GM08714 (cell line): ENCODE data around the gene CHID1.

ENCODE experiments used
- H3K4me3 ChIP-seq: fragments of 200-500 bp; sonication (Bioruptor generic); 2 replicates; pipeline ENCODE4 v1.5.1; 2014; ENCODE audit warnings: mild to moderate bottlenecking, low read length, inconsistent platforms
- ZNF274 ChIP-seq: IDR thresholded peaks from 2 replicates; pipeline ENCODE4 v1.6.1; 2012; ENCODE audit warnings: mild to moderate bottlenecking, low read depth, low read length

CHID1 gene

DNA sequence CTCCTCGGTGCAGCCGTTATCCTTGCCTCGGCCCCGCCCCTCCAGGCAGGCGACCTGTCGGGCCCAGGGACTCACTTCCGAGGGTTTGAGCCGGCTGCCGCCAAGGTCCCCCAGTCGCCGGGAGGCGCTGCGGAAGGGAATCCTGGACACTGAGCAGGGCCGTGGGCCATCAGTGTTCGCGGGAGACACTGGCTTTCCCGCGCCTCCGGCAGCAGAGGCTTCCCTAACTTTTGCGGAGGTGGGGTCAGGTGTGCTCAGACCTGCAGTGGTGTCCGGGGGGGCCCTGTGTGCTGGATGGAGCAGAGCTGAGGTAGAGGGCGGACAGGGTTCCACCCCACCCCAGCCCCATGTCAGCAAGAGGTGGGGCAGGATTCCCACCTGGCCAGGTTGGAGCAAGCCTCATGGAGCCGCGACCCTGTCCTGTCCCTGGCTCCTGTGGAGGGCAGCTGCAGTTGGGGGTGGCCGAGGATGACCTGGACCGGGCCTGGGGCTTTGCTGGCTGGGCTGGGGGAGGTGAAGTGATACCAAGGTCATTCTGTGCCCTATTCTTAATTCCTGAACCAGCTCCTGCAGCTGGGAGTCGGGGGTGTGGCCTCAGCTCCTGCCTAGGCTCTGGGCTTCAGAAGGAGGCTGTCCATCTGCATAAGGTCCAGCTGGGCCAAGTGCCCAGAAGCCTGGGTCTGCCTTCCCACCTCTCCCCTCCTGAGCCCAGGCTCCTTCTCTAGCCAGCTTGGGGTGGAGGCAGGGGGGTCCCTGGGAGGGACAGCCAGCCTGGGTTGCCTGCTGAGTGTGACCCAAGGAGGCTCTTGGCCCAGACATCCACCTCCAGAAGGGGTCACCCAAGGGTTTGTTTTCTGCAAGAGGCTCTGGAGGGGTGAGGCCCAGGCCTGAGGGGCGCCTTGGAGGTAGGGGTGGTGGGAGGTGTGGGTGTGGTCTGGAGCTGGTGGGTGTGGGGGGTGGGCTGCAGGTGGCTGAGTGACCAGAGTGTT, 59.5 kb downstream of the CHID1 start:
- no peak for TF ChIP-seq ZNF274
- no peak overlapping the region for H3K4me3 ChIP-seq

DNA sequence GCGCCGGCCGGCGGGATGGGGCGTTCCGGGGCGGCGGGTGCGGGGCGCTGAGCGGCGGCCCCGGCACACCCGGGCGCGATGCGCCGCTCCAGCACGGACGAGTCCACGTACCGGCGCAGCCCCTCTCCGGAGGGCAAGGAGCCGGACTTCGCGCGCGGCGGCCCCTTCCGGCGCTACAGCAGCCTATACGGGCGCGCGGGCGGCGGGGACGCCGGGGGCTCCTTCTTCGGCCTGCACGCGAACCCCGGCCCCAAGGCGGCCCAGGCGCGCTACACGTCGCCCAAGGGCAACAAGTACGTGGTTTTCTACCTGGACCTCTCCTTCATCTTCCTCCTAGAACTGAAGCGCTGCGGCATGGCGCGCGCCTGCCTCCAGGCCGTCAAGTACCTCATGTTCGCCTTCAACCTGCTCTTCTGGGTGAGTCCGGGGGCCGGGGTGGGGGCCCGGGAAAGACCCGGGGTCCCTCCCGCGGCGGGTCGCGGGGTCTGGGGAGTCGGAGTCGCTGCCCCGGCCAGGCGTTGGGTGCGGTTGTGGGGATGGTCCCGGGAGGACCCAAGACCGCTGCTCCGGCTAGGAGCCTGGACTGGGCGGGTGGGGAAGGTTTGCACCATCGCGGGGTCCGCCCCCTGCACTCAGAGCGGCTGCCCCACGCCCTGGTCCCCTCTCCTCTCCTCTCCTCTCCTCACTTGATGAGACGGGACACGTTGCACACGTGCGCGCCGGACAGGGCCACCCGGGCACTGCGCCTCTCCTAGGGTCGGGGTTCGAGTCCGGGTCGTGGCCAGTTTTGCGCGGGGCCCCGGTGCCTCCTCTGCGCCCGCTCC, 60.4 kb downstream of the CHID1 start:
- no peak for TF ChIP-seq ZNF274
- peak overlapping the region; percentile 28; the same call in 1 of the 2 replicates for H3K4me3 ChIP-seq

DNA sequence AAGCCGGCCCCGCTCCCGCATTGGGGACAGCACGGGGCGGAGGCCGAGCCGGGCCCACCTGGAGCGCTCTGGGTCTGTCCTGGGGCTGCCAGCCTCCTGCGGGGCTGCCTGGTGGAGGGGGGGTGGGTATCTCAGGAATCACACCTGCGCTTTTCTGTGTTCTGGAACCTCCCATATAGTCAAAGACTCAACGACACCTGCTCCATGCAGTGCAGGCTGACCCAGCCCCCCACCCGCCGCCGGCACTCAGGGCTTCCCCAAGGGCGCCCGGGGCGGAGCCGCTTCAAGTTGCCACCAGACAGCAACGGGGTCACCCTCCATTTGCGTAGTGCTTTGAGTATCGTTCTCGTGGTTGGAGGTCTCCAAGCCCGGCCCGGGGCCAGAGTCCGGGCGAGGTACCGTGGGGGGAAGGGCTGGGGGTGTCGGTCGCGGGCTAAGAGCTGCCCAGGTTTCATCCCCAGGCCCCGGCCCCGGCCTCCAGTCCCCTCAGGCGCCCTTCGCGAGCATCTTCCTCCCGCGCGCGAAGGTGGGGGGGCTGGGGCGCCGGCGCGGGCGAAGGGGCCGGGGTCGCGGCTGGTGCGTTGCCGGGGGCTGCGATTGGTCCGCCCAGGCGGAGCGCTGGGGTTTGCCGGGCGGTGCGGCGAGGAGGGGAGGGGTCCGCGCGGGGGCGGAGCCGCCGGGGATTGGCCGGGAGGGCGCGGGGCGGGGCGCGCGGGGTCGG, 61.3 kb downstream of the CHID1 start:
- TF ChIP-seq ZNF274, result no peak
- peak overlapping the region; percentile 48; the same call in 1 of the 2 replicates for H3K4me3 ChIP-seq

DNA sequence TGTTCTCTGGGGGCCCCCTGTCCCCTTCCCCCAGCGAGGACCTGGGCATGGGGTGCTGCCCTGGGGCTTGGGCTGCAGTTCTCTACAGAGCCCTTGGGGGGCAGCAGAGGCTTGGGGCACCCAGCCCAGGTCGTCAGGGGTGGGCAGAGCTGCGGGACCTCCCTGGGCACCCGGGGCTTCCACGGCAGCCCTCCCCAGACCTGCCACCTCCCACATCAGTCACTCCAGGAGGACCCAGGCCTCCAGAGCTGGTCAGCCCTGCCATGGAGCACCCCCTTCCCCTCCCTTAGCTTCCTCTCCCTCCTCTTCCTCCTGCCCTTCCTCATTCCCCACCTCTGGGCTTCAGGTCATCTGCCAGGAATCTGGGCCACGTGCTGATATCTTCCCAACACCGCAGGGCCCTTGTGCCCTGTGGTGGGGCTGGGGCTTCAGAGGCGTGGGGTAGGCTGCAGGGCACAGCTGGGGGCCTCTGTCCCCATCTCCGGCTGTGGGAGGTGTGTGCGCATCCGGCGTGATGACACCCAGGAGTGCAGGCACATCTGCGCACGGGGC, 62.2 kb downstream of the CHID1 start:
- no peak overlapping the region for H3K4me3 ChIP-seq
- TF ChIP-seq ZNF274, result no peak

DNA sequence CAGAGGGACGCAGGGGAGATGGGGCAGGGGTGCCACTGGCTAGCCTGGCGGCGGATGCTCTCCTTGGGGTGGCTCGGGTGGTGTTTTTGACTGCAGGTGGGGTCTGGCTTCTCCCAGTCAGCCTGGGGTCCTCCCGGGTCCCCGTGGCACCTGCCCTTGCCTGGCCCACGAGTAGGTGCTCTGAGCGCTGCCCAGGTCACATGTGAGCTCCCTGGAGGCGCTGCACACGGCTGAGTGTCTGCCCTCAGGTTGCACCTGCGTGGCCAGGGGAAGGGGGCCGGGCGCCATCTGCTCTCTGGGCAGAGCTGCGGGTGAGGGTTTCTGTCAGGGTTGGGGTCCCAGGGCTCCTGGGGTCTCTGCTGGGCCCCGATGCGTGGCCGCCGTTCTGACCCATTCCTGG, 62.7 kb downstream of the CHID1 start:
- H3K4me3 ChIP-seq, result no peak overlapping the region
- no peak for TF ChIP-seq ZNF274

DNA sequence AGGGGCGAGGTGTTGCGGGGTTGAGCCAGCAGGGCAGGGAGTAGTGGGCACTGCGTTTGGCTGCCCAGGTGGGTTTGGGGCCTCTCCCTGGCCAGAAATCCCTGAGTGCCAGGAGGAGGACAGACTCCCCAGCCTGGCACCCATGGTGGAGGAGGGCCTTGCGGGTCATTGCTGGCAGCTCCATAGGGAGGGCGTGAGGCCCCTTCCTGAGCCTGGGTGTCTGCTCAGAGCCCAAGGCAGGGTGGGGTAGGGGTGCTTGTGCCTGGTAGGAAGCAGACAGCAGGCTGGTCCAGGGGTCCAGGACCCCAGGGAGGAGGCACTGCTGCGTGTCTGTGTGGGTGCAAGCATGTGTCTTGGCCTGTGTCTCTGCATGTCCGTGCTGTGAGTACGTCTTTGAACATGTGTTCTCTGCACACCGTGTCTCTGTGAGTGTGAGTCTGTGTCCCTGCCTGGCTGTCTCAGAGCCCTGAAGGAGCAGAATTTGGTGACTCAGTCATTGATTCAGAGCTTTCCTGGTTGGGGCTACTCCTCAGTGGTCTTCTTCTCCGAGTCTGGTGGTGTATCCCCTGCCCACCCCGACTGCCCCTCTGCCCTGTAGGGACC, 64.0 kb downstream of the CHID1 start:
- no peak for TF ChIP-seq ZNF274
- no peak overlapping the region for H3K4me3 ChIP-seq

DNA sequence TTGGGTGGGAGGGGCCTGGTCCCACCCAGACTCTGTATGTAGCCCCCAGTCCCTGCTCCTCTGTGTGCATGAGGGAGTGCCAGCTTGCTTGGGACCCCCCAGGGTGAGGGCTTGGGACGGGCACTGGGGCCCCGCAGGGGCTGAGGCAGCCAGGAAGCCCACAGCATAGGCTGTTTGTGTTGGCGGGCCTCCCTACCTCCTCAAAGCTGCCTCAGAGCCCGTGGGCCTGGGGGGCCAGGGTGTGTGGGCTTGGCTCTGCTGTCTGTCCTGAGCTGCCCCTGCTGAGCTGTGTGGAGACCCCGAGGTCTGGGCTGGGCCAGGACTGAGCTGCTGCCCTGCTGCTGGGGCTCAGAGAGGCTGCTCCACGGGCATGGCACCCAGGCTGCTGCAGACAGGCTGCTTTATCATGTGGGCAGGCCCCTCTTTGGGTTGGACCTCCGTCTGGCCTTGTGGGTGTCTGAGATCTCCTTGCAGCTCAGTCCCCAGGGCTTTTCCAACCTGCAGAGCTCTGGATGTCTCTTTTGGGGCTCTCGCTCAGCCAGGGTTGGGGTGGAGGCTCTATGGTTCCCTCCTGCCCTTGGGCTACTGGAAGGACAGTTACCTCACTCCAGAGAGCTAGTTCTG, 64.6 kb downstream of the CHID1 start:
- H3K4me3 ChIP-seq, result no peak overlapping the region
- TF ChIP-seq ZNF274, result no peak

DNA sequence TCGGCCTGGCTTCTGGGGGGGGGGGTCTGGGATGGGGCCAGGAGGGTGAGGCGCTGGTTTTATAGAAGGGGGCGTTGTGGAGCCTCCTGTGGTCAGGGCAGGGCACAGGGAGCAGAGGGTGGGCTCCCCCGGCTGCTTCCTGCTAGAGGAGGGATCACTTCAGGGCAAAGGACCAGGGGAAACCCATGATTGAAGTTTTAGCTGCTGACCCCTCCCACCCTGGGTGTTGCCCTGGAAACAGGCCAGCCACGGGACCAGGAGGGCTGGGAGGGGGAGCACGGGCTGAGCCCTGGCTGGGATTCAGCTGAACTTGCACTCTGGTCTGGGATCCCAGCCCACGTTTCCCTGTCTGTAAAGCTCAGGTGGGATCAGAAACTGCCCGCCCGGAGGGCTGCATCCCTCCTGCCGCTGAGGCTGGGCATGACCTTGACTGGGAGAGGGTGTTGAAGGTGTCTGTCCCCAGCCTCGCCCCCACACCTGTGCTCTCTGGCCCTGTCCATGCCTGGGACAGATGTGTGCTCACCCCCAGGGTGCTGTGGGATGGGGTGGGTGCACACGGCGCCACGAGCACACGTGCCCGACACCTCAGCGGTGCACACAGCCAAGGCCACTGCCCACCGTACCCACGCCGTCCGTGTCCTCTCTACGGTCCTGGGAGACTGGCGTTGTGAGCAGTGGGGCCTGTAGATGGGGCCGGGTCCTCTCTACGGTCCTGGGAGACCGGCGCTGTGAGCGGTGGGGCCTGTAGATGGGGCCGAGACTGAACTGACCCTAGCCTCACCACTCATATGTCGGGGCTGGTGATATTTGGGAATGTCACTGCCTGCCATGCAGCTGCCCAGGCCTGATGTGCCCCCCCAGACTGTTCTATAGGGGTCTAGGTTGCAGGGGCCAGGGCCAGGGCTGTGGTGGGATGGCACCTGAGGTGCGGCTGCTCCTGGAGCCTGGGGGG, 65.6 kb downstream of the CHID1 start:
- H3K4me3 ChIP-seq, result no peak overlapping the region
- TF ChIP-seq ZNF274, result no peak

DNA sequence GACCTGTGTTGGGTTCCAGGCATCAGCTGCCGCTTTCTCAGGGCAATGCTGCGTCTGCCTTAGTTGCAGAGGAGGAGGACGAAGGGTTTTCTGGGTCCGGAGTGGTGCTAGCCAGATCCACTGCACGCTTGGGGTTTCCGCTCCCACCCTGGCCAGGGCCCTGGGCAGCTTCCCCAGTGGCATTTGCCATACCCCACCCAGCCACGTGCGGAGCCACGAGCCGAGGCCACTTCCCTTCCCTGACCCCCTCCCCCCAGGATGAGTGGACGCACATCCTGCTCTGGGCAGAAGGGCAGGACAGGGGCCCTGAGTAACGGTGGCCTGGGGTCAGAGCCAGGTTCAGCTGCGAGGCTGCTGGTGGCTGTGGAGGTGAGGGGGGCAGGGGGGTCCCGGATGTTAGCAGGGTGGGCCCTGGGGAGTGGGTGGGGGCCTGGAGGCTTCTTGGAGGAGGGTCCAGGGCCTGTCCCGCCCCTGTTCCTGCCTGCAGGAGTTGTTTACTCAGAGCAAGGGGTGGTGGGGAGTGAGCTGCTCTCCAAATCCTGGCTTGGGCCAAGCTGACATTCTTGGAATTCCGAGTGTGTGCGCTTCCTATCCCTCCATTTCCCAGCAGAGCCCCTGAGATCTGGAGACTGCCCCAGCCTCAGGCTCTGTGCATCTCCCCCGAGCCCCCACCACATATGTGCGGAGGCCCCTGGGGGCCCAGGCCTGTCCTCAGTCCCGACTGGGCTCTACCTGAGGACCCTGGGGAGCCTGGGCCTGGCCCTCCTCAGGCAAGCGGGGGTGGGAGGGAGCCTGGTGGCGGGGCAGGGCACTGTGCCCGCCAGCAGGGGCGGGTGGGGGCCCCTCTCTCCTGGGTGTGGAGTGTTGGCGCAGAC, 66.6 kb downstream of the CHID1 start:
- peak overlapping the region; percentile 93; the same call in 1 of the 2 replicates for H3K4me3 ChIP-seq
- TF ChIP-seq ZNF274, result no peak

DNA sequence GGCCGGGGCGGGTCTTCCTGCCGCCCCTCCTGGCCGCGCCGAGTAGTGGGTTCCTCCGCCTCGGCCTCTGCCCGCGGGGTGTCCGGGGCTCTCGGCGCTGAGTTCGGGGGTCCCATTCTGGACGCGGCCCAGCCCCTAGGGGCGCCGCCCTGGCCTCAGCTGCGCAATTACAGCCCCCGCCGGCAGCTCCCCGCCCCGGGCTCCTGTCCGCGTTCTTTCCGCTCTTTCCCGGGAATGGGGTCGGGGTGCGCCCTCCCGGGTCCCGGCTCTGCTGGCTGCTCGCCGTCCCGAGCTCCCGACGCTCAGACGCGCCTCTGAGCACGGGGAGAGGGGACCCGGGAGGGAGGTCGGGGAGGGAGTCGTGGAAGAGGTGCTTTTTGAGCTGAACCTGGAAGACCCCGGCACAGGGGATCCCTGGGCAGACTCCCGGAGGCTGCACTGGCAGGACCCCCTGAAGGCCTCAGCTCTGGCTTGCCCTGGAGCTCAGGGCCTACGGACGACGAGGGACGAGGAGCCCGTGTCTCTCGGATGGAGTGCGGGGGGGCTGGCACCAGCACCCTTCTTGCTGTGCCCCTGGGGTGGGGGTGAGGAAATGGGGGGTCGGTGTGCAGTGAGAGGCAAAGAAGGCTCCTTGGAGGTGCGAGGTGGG, 67.4 kb downstream of the CHID1 start:
- H3K4me3 ChIP-seq, result peak overlapping the region; percentile 93

More for the DNA sequence above, 67.4 kb downstream of the CHID1 start:
- TF ChIP-seq ZNF274, result no peak
